ENCODE results near the gene CCDC30. TPM values are rescaled to one million over a fixed set of nuclear protein-coding genes. Genes with fewer than 3 reads are reported as not detected.
A peak's percentile ranks its signal among the peaks of the same experiment; 100 is the strongest.

The CCDC30 gene
- total and polyA plus RNA-seq, 9 of the 15 experiments (the other 6 are each of a cell fraction or from before 2014, with no cell fraction given) = 0.05 to 0.91 (median 0.24) TPM

DNA sequence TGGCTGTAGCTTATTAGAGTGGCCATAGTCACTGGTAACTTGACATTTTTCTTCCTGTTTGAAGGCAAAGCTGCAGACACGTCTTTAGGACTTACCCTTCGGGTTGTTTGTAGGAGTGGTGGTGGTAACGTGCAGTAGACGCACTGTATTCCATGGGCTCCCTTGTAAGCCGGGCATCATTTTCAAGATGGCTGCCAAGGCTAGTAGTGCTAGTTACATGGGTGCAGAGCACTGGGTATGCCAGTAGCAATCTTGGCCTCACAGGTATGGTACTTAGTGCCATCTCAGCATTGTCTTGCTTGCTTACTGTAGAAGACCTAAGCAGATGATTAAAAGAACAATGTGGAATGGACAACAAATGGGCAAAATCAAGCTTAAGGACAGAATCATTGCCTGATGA is 221.1 kb downstream of the CCDC30 start:
- peaks cover 69% of the 10 kb centered on the region for H3K36me3 ChIP-seq (ENCODE audit: control insufficient read depth, insufficient read depth, low read length)
- H4K20me1 ChIP-seq (replicated peaks; ENCODE audit: control insufficient read depth, insufficient read depth, low read length) = peaks cover 58% of the 10 kb centered on the region
- peaks cover 93% of the 10 kb centered on the region for H3K79me2 ChIP-seq (ENCODE audit: control insufficient read depth, insufficient read depth, low read length)
- no peaks in the 10 kb centered on the region for H3K9me3 ChIP-seq (replicated peaks; ENCODE audit: control insufficient read depth, insufficient read depth, low read depth, low read length)
- H3K9ac ChIP-seq (ENCODE audit: insufficient read depth in 1 of 2, low read depth in 2 of 2, low read length in 2 of 2) = peak overlapping the region; percentile 77 to 99
- H3K4me3 ChIP-seq = peak overlapping the region; percentile 77
- intact Hi-C loops (cut with micrococcal nuclease) (loop anchor here (5.0 to 10.0 kb wide), 2 partner anchors 83 to 251 kb away; partner anchors contain the start of genes C1orf50 and P3H1), in situ Hi-C loops (cut with MboI) (no loop called here)
- CTCF ChIA-PET (ENCODE audit: low intra/inter-chr PET ratio) = no interaction called here
- H3K9me1 ChIP-seq (ENCODE audit: control insufficient read depth, insufficient read depth, low read length) = peaks cover 7% of the 10 kb centered on the region
- peak overlapping the region; percentile 98 for H3K4me2 ChIP-seq (ENCODE audit: insufficient read depth, low read length)
- ATAC-seq = 0 out of 3 replicates have a peak, but pooled peaks have one; percentile 2
- peak overlapping the region; percentile 95 for H3K27ac ChIP-seq (ENCODE audit: extremely low read depth, low read depth, low read length)
- peak in 1 of 4 experiments; percentile 53 for DNase-seq (ENCODE audit: extremely low read depth in 1 of 4, low spot score in 3 of 4)
- H3K4me1 ChIP-seq (replicated peaks in 1 of 2; ENCODE audit: control insufficient read depth in 2 of 2, insufficient read depth in 2 of 2, low read length in 2 of 2) = peaks cover 9 to 48% of the 10 kb centered on the region in 2 experiments
- POLR2A ChIA-PET = interaction anchor here (0.5 to 8.0 kb wide), 14 partner anchors 9 to 759 kb away, joined by 3 to 62 read pairs (median 4); partner anchors contain the start of genes C1orf50 and PPIH
- no peaks in the 10 kb centered on the region for H3K27me3 ChIP-seq (ENCODE audit: control insufficient read depth in 2 of 2, insufficient read depth in 2 of 2, low read length in 2 of 2)
- TSS peak; percentile 36 for BruUV-seq (replicated peaks)
- no peak overlapping the region for H2AFZ ChIP-seq (ENCODE audit: low read depth, low read length)
- under 1% methylated on average over 5 of the region's 5 CpGs for WGBS (ENCODE audit: insufficient coverage, low coverage, missing lambda C conversion rate)
- no peak for FAIRE-seq
- TF ChIP-seq, protein P1, sequence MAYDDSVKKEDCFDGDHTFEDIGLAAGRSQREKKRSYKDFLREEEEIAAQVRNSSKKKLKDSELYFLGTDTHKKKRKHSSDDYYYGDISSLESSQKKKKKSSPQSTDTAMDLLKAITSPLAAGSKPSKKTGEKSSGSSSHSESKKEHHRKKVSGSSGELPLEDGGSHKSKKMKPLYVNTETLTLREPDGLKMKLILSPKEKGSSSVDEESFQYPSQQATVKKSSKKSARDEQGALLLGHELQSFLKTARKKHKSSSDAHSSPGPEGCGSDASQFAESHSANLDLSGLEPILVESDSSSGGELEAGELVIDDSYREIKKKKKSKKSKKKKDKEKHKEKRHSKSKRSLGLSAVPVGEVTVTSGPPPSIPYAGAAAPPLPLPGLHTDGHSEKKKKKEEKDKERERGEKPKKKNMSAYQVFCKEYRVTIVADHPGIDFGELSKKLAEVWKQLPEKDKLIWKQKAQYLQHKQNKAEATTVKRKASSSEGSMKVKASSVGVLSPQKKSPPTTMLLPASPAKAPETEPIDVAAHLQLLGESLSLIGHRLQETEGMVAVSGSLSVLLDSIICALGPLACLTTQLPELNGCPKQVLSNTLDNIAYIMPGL (CRISPR knock-in tag; IDR thresholded peaks at IDR 0.05) = no peak
- TF ChIP-seq EP400 (IDR thresholded peaks at IDR 0.05) (no peak), CCAR2 (IDR thresholded peaks at IDR 0.05; ENCODE audit: low read depth, low read length) (no peak), TCF7 (IDR thresholded peaks at IDR 0.05; ENCODE audit: borderline replicate concordance) (no peak), POLR2AphosphoS5 (IDR thresholded peaks at IDR 0.05; ENCODE audit: control insufficient read depth, insufficient read depth, low read depth, low read length) (no peak), ZNF717 (CRISPR knock-in tag; IDR thresholded peaks at IDR 0.05) (no peak), RHOXF2B (CRISPR knock-in tag; conservative IDR thresholded peaks at IDR 0.05) (no peak), MIER1 (IDR thresholded peaks at IDR 0.05; ENCODE audit: low read depth) (no peak), LARP7 (IDR thresholded peaks at IDR 0.05) (no peak), GTF2F1 (IDR thresholded peaks at IDR 0.05; ENCODE audit: low read depth, low read length) (no peak), TRIM24 (IDR thresholded peaks at IDR 0.05) (no peak), ZNF668 (CRISPR knock-in tag; IDR thresholded peaks at IDR 0.05) (no peak), DACH1 (IDR thresholded peaks at IDR 0.05; ENCODE audit: partially characterized antibody) (no peak), ZC3H8 (IDR thresholded peaks at IDR 0.05) (no peak), FOXJ2 (tag; IDR thresholded peaks at IDR 0.05) (no peak), ZNF133 (CRISPR knock-in tag; IDR thresholded peaks at IDR 0.05) (no peak)
- TF ChIP-seq, protein P2, sequence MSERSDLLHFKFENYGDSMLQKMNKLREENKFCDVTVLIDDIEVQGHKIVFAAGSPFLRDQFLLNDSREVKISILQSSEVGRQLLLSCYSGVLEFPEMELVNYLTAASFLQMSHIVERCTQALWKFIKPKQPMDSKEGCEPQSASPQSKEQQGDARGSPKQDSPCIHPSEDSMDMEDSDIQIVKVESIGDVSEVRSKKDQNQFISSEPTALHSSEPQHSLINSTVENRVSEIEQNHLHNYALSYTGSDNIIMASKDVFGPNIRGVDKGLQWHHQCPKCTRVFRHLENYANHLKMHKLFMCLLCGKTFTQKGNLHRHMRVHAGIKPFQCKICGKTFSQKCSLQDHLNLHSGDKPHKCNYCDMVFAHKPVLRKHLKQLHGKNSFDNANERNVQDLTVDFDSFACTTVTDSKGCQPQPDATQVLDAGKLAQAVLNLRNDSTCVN (CRISPR knock-in tag; IDR thresholded peaks at IDR 0.05) = no peak
- TF ChIP-seq, protein P3, sequence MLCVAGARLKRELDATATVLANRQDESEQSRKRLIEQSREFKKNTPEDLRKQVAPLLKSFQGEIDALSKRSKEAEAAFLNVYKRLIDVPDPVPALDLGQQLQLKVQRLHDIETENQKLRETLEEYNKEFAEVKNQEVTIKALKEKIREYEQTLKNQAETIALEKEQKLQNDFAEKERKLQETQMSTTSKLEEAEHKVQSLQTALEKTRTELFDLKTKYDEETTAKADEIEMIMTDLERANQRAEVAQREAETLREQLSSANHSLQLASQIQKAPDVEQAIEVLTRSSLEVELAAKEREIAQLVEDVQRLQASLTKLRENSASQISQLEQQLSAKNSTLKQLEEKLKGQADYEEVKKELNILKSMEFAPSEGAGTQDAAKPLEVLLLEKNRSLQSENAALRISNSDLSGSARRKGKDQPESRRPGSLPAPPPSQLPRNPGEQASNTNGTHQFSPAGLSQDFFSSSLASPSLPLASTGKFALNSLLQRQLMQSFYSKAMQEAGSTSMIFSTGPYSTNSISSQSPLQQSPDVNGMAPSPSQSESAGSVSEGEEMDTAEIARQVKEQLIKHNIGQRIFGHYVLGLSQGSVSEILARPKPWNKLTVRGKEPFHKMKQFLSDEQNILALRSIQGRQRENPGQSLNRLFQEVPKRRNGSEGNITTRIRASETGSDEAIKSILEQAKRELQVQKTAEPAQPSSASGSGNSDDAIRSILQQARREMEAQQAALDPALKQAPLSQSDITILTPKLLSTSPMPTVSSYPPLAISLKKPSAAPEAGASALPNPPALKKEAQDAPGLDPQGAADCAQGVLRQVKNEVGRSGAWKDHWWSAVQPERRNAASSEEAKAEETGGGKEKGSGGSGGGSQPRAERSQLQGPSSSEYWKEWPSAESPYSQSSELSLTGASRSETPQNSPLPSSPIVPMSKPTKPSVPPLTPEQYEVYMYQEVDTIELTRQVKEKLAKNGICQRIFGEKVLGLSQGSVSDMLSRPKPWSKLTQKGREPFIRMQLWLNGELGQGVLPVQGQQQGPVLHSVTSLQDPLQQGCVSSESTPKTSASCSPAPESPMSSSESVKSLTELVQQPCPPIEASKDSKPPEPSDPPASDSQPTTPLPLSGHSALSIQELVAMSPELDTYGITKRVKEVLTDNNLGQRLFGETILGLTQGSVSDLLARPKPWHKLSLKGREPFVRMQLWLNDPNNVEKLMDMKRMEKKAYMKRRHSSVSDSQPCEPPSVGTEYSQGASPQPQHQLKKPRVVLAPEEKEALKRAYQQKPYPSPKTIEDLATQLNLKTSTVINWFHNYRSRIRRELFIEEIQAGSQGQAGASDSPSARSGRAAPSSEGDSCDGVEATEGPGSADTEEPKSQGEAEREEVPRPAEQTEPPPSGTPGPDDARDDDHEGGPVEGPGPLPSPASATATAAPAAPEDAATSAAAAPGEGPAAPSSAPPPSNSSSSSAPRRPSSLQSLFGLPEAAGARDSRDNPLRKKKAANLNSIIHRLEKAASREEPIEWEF (CRISPR knock-in tag; IDR thresholded peaks at IDR 0.05) = no peak
